Prostate gland (tissue), 2 donors: Measurements from ENCODE around the gene TMEM132D. TPM values are rescaled to one million over a fixed set of nuclear protein-coding genes. Genes with fewer than 3 reads are reported as not detected.
"Not testable (repeated sequence)": the region's sequence is repeated elsewhere in the genome, so short reads cannot be mapped to it uniquely, and the experiment has no call there.

Experiments
- DNase-seq: peaks from one replicate; pipeline ENCODE4 v3.0.0-alpha.2; 2019; ENCODE audit warnings: low spot score
- H3K27ac ChIP-seq, 2 donors: fragments of 200-600 bp; sonication (generic); 2 replicates each; pipeline ENCODE4 v1.5.1; 2017 to 2019
- H3K27me3 ChIP-seq: fragments of 200-600 bp; sonication (generic); replicated peaks from 2 replicates; pipeline ENCODE4 v1.5.1; 2019; ENCODE audit not compliant: insufficient read depth
- H3K36me3 ChIP-seq, 2 donors: fragments of 200-600 bp; sonication (generic); 1 replicate in 1 of 2; 2 replicates in 1 of 2; pipeline versions ENCODE4 v1.5.1 to v1.8.1; 2017 to 2019
- H3K4me1 ChIP-seq: fragments of 200-600 bp; sonication (generic); replicated peaks from 2 replicates; pipeline ENCODE4 v1.5.1; 2019
- H3K4me3 ChIP-seq, 2 donors: fragments of 200-600 bp; sonication (generic); 2 replicates each; pipeline ENCODE4 v1.5.1; 2017 to 2019
- H3K9me3 ChIP-seq: fragments of 200-600 bp; sonication (generic); 2 replicates; pipeline ENCODE4 v1.5.1; 2017
- POLR2A ChIP-seq: fragments of 450-650 bp; IDR thresholded peaks from one replicate; pipeline ENCODE4 v1.6.1; 2016; ENCODE audit warnings: antibody characterized with exemption, mild to moderate bottlenecking
- POLR2AphosphoS5 ChIP-seq: sonication (generic); formaldehyde crosslinking; IDR thresholded peaks from one replicate; pipeline ENCODE4 v1.6.1; 2017; ENCODE audit warnings: antibody characterized with exemption
- WGBS: methylation state at CpG from one replicate; pipeline ENCODE4 v1.1.5; 2018; 5-methylcytosine and 5-hydroxymethylcytosine counted together
- intact Hi-C: fragments of 100-400 bp; cut with DNase I; formaldehyde crosslinking; loops from one replicate; pipeline ENCODE4 v1.14.2; 2022
- total RNA-seq, 2 donors: library from RNA; depleted of rRNA; stranded (reverse); fragments of >200 nt; gene quantifications; one replicate each; pipeline ENCODE4 v1.1.0, GENCODE V29; 2016
- TF ChIP-seq, protein P1 (sequence below), 4 experiments: fragments of 200-600 bp in 2 of 4; fragments of 450-650 bp in 2 of 4; sonication (generic) in 2 of 4; IDR thresholded peaks; 1 replicate in 3 of 4; 2 replicates in 1 of 4; pipeline ENCODE4 v1.5.1; 2016 to 2019; ENCODE audit warnings: antibody characterized with exemption in 4 of 4, mild to moderate bottlenecking in 2 of 4, moderate library complexity in 2 of 4

Gene TMEM132D
- total RNA-seq, 2 donors from 2014 or later: 0.57 to 1.3 TPM

- no peak for DNase-seq
- H3K4me1 ChIP-seq: no peaks in the 10 kb centered on the region
- whole genome bisulfite sequencing: 2% methylated on average over 19 of the region's 19 CpGs
- TF ChIP-seq, protein P1, sequence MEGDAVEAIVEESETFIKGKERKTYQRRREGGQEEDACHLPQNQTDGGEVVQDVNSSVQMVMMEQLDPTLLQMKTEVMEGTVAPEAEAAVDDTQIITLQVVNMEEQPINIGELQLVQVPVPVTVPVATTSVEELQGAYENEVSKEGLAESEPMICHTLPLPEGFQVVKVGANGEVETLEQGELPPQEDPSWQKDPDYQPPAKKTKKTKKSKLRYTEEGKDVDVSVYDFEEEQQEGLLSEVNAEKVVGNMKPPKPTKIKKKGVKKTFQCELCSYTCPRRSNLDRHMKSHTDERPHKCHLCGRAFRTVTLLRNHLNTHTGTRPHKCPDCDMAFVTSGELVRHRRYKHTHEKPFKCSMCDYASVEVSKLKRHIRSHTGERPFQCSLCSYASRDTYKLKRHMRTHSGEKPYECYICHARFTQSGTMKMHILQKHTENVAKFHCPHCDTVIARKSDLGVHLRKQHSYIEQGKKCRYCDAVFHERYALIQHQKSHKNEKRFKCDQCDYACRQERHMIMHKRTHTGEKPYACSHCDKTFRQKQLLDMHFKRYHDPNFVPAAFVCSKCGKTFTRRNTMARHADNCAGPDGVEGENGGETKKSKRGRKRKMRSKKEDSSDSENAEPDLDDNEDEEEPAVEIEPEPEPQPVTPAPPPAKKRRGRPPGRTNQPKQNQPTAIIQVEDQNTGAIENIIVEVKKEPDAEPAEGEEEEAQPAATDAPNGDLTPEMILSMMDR (IDR thresholded peaks at IDR 0.05): no peak
- TF ChIP-seq POLR2A (no peak), POLR2AphosphoS5 (no peak)
- H3K27ac ChIP-seq: no peak overlapping the region
- H3K36me3 ChIP-seq: no peaks in the 10 kb centered on the region
- no peak overlapping the region for H3K4me3 ChIP-seq
- H3K27me3 ChIP-seq: peaks cover 14% of the 10 kb centered on the region
- intact Hi-C loops: no loop called here
- H3K9me3 ChIP-seq: no peaks in the 10 kb centered on the region
Measured at GRCh38 chr12:129902371-129903091, 1.3 kb downstream of the TMEM132D start.

GRCh38 chr12:129901254-129901653, 2.6 kb downstream of the TMEM132D start:
- intact Hi-C loops: no loop called here
- no peak for DNase-seq
- 77% methylated on average over 2 of the region's 2 CpGs for WGBS
- TF ChIP-seq, protein P1 (IDR thresholded peaks at IDR 0.05): no peak
- TF ChIP-seq POLR2A: no peak
- TF ChIP-seq POLR2AphosphoS5: no peak
- H3K27me3 ChIP-seq: peaks cover 13% of the 10 kb centered on the region
- no peaks in the 10 kb centered on the region for H3K9me3 ChIP-seq
- H3K27ac ChIP-seq: no peak overlapping the region
- no peak overlapping the region for H3K4me3 ChIP-seq
- no peaks in the 10 kb centered on the region for H3K36me3 ChIP-seq
- H3K4me1 ChIP-seq: no peaks in the 10 kb centered on the region

- intact Hi-C loops: no loop called here
- H3K27me3 ChIP-seq: peaks cover 13% of the 10 kb centered on the region
- H3K9me3 ChIP-seq: no peaks in the 10 kb centered on the region
- H3K4me3 ChIP-seq: no peak overlapping the region
- H3K36me3 ChIP-seq: no peaks in the 10 kb centered on the region
- 83% methylated on average over 10 of the region's 10 CpGs for WGBS
- no peak for DNase-seq
- TF ChIP-seq POLR2A: no peak
- no peak for TF ChIP-seq POLR2AphosphoS5
- TF ChIP-seq, protein P1 (IDR thresholded peaks at IDR 0.05): no peak
- H3K27ac ChIP-seq: no peak overlapping the region
- H3K4me1 ChIP-seq: no peaks in the 10 kb centered on the region
Measured at GRCh38 chr12:129900306-129900705, 3.5 kb downstream of the TMEM132D start.

GRCh38 chr12:129899045-129899444, 4.8 kb downstream of the TMEM132D start:
- H3K27ac ChIP-seq, H3K4me3 ChIP-seq, H3K36me3 ChIP-seq, H3K9me3 ChIP-seq, H3K27me3 ChIP-seq, intact Hi-C loops, DNase-seq, H3K4me1 ChIP-seq: not testable (repeated sequence)
- WGBS: 83% methylated on average over 1 of the region's 1 CpG

GRCh38 chr12:129893691-129894090, 10.1 kb downstream of the TMEM132D start:
- Histone ChIP-seq H3K9me3 (no peaks in the 10 kb centered on the region), H3K27me3 (no peaks in the 10 kb centered on the region), H3K4me1 (no peaks in the 10 kb centered on the region), H3K27ac (no peak overlapping the region), H3K36me3 (no peaks in the 10 kb centered on the region), H3K4me3 (no peak overlapping the region)
- intact Hi-C loops: no loop called here
- TF ChIP-seq, protein P1 (IDR thresholded peaks at IDR 0.05): no peak
- no peak for TF ChIP-seq POLR2A
- no peak for TF ChIP-seq POLR2AphosphoS5
- no peak for DNase-seq
- 90% methylated on average over 4 of the region's 4 CpGs for WGBS
